ENCODE data around the gene METTL22.

- TF ChIP-seq CTCF (conservative IDR thresholded peaks at IDR 0.05; ENCODE audit: low read depth, low read length) (no peak), EZH2 (IDR thresholded peaks at IDR 0.05; ENCODE audit: low read length, unreplicated experiment) (no peak)
Measured at GRCh38 chr16:8677481-8677880, 56.0 kb downstream of the METTL22 start.

Data from PC-3 (cell line).